Measurements from ENCODE around the gene FBXO3.

DNA sequence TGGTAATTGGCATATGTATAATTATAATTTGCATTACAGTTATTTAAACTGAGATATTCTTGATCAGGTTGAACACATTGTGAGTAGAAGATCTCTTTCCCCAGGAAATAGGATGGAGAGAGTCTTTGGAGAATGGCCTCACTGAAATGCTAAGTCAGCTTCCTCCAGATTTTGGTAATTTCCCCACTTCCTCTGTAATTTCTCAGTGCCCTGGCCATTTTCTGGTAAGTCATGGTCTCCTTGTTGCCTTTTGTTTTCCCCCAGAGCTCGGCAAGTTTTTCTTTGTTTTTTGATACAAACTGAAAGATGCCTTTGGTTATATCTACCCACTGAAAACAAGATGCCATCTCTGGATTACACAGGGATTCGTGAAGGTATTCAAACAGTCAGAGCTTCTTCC, 12.8 kb upstream of the FBXO3 start:
- TF ChIP-seq POLR2A (IDR thresholded peaks at IDR 0.05), result no peak
- TF ChIP-seq, protein P1, sequence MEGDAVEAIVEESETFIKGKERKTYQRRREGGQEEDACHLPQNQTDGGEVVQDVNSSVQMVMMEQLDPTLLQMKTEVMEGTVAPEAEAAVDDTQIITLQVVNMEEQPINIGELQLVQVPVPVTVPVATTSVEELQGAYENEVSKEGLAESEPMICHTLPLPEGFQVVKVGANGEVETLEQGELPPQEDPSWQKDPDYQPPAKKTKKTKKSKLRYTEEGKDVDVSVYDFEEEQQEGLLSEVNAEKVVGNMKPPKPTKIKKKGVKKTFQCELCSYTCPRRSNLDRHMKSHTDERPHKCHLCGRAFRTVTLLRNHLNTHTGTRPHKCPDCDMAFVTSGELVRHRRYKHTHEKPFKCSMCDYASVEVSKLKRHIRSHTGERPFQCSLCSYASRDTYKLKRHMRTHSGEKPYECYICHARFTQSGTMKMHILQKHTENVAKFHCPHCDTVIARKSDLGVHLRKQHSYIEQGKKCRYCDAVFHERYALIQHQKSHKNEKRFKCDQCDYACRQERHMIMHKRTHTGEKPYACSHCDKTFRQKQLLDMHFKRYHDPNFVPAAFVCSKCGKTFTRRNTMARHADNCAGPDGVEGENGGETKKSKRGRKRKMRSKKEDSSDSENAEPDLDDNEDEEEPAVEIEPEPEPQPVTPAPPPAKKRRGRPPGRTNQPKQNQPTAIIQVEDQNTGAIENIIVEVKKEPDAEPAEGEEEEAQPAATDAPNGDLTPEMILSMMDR (IDR thresholded peaks at IDR 0.05), result no peak
